Natural killer cell (primary cell): ENCODE data around the gene MARK2. TPM values are rescaled to one million over a fixed set of nuclear protein-coding genes. Genes with fewer than 3 reads are reported as not detected.
A peak's percentile ranks its signal among the peaks of the same experiment; 100 is the strongest.

Source experiments
- ATAC-seq, 3 donors: fragments of 150-1000 bp in 2 of 3; fragments of 200-7000 bp in 1 of 3; cut with Tn5 transposase; 1 replicate in 1 of 3; 2 replicates in 2 of 3; pipeline ENCODE4 v1.10.0; 2021; ENCODE audit warnings: mild to moderate bottlenecking in 2 of 3, moderate library complexity in 2 of 3
- DNase-seq, 2 donors: peaks; one replicate each; pipeline versions ENCODE4 v3.0.0 to v3.0.0-alpha.2; 2013 to 2021; ENCODE audit warnings: mixed read lengths in 1 of 2
- H3K27ac ChIP-seq: one replicate; pipeline ENCODE4 v1.5.1; 2013; ENCODE audit warnings: mild to moderate bottlenecking, low read length
- H3K27me3 ChIP-seq: one replicate; pipeline ENCODE4 v1.6.1; 2013; ENCODE audit warnings: low read length; ENCODE audit not compliant: control insufficient read depth, insufficient read depth
- H3K36me3 ChIP-seq: one replicate; pipeline ENCODE4 v1.6.1; 2013; ENCODE audit warnings: low read length; ENCODE audit not compliant: control insufficient read depth, insufficient read depth
- H3K4me1 ChIP-seq: one replicate; pipeline ENCODE4 v1.6.1; 2013; ENCODE audit warnings: low read length; ENCODE audit not compliant: control insufficient read depth, insufficient read depth
- H3K4me3 ChIP-seq: one replicate; pipeline ENCODE4 v1.5.1; 2013; ENCODE audit warnings: low read length
- H3K9me3 ChIP-seq: one replicate; pipeline ENCODE4 v1.6.1; 2013; ENCODE audit warnings: low read length; ENCODE audit not compliant: control insufficient read depth, insufficient read depth
- H3K27ac Mint-ChIP-seq, 2 donors: one replicate each; pipeline ENCODE4 v1.8.0; 2022; ENCODE audit warnings: mild to moderate bottlenecking in 2 of 2, mixed read lengths in 2 of 2, moderate library complexity in 1 of 2
- H3K27me3 Mint-ChIP-seq, 2 donors: one replicate each; pipeline ENCODE4 v1.8.0; 2022; ENCODE audit warnings: low read depth in 2 of 2, mixed read lengths in 2 of 2
- H3K36me3 Mint-ChIP-seq: one replicate; pipeline ENCODE4 v1.8.0; 2022; ENCODE audit warnings: mixed read lengths
- H3K4me1 Mint-ChIP-seq, 2 donors: one replicate each; pipeline ENCODE4 v1.8.0; 2022; ENCODE audit warnings: mixed read lengths in 2 of 2
- H3K4me3 Mint-ChIP-seq: one replicate; pipeline ENCODE4 v1.8.0; 2022; ENCODE audit warnings: mild to moderate bottlenecking, moderate library complexity, mixed read lengths
- H3K9me3 Mint-ChIP-seq, 2 donors: one replicate each; pipeline ENCODE4 v1.8.0; 2022; ENCODE audit warnings: mixed read lengths in 2 of 2
- WGBS: methylation state at CpG from one replicate; pipeline ENCODE4 v1.1.7; 2013; ENCODE audit warnings: missing lambda C conversion rate; ENCODE audit not compliant: insufficient coverage; 5-methylcytosine and 5-hydroxymethylcytosine counted together
- intact Hi-C: fragments of 100-400 bp; cut with micrococcal nuclease; formaldehyde crosslinking; loops from one replicate; pipeline ENCODE4 v1.14.2; 2022
- total RNA-seq, 4 donors: library from RNA; stranded (reverse); fragments of 120-200 nt in 1 of 4; gene quantifications; one replicate each; pipeline versions ENCODE4 v1.2.3 to v1.2.4, GENCODE V29; 2013 to 2022
- TF ChIP-seq, protein P1 (sequence below): fragments of 200-600 bp; IDR thresholded peaks from one replicate; pipeline ENCODE4 v1.8.0; 2022; ENCODE audit warnings: antibody characterized with exemption

Gene MARK2
- total RNA-seq, 3 donors from 2014 or later (not counting 1 experiment from before 2014, with no cell fraction given): 63.8 to 88.4 (median 80.2) TPM

DNA sequence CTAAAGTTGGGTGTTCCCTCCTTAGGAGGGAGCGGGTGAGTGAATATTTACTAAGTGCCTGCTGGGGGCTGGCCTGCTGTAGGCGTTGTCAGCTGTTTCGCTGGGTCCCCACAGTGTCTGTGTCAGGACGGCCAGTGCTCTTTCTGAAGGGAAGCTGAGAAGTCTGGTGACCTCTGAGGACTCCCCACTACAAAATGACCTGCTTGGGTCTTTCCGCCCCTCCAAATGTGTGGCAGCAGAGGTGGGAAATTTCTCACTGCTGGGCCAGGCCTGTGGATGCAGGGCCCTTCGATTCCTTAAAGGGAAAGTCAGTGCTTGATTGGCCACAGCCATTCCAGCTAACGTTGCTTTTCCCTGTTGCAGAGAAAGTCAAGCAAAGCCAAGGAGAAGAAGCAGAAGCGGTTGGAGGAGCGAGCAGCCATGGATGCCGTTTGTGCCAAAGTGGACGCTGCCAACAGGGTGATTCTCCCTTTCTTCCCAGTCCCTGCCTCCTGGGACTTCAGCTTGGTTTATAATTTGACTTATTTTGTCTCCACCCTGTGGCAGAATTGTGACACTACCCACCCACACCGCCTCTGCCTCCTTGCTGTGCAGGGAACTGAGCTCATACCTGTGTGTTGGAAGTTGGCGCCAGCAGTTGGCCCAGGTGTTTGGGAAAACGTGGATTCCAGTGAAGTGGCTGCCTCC lies 106.7 kb downstream of the MARK2 start:
- 70% methylated on average over 14 of the region's 14 CpGs for WGBS
- Mint-ChIP-seq H3K36me3 (no peaks in the 10 kb centered on the region), H3K9me3 (no peaks in the 10 kb centered on the region), H3K4me1 (peaks cover 9% of the 10 kb centered on the region in 2 donors), H3K4me3 (no peak overlapping the region), H3K27me3 (no peaks in the 10 kb centered on the region), H3K27ac (no peak overlapping the region)
- H3K4me3 ChIP-seq: no peak overlapping the region
- intact Hi-C loops: loop anchor here (1.0 to 5.0 kb wide), 2 partner anchors 108 to 178 kb away; partner anchors contain the start of gene ZFTA
- peak in 2 of 3 donors; percentile 81 to 89 for ATAC-seq
- H3K9me3 ChIP-seq: no peaks in the 10 kb centered on the region
- TF ChIP-seq, protein P1, sequence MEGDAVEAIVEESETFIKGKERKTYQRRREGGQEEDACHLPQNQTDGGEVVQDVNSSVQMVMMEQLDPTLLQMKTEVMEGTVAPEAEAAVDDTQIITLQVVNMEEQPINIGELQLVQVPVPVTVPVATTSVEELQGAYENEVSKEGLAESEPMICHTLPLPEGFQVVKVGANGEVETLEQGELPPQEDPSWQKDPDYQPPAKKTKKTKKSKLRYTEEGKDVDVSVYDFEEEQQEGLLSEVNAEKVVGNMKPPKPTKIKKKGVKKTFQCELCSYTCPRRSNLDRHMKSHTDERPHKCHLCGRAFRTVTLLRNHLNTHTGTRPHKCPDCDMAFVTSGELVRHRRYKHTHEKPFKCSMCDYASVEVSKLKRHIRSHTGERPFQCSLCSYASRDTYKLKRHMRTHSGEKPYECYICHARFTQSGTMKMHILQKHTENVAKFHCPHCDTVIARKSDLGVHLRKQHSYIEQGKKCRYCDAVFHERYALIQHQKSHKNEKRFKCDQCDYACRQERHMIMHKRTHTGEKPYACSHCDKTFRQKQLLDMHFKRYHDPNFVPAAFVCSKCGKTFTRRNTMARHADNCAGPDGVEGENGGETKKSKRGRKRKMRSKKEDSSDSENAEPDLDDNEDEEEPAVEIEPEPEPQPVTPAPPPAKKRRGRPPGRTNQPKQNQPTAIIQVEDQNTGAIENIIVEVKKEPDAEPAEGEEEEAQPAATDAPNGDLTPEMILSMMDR: peak; percentile 57
- no peak overlapping the region for H3K27ac ChIP-seq
- DNase-seq: peak; percentile 30 to 75
- no peaks in the 10 kb centered on the region for H3K27me3 ChIP-seq
- H3K4me1 ChIP-seq: peaks cover 13% of the 10 kb centered on the region
- peaks cover 16% of the 10 kb centered on the region for H3K36me3 ChIP-seq

DNA sequence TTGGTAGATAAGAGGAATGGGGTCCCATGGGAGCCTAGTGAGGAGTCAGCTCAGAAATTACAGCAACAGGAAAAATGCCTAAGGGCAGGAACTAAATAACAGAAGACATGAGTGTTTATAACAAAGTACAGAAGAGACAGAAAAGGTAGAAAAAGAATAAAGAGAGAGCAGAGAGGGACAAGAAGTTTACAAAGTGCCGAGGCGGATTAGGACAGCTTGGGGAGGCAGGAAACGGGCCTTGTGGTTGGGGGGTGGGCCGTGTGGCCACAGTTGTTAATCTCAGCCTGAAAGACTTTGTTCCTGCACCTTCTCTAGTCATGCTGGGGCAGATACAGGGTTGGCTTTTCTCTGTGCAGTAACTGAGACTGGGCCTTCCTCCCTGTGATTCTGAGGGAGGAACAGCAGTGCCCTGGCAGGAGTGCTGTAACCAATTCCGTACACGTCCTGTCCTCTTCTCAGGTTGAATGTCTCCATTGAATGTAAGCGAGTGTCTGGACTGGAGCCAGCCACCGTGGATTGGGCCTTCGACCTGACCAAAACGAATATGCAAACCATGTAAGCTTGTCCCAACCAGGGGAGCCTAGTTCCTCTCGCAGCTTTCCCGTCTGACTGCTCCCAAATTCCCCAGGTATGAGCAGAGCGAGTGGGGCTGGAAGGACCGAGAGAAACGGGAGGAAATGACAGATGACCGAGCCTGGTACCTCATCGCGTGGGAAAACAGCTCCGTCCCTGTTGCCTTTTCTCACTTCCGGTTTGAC lies 113.0 kb downstream of the MARK2 start:
- peaks cover 33 to 54% of the 10 kb centered on the region in 2 donors for H3K4me1 Mint-ChIP-seq
- Histone ChIP-seq H3K27me3 (no peaks in the 10 kb centered on the region), H3K27ac (peak overlapping the region; percentile 82), H3K4me1 (peaks cover 49% of the 10 kb centered on the region), H3K36me3 (peaks cover 37% of the 10 kb centered on the region), H3K4me3 (peak overlapping the region; percentile 1), H3K9me3 (no peaks in the 10 kb centered on the region)
- no peaks in the 10 kb centered on the region for H3K27me3 Mint-ChIP-seq
- 34% methylated on average over 20 of the region's 20 CpGs for WGBS
- H3K9me3 Mint-ChIP-seq: no peaks in the 10 kb centered on the region
- peak overlapping the region; percentile 75 for H3K4me3 Mint-ChIP-seq
- H3K36me3 Mint-ChIP-seq: no peaks in the 10 kb centered on the region
- TF ChIP-seq, protein P1: no peak
- intact Hi-C loops: no loop called here
- DNase-seq: peak; percentile 56 to 58
- peak; percentile 77 to 86 (median 80) for ATAC-seq
- H3K27ac Mint-ChIP-seq: peak overlapping the region; percentile 78 to 84

DNA sequence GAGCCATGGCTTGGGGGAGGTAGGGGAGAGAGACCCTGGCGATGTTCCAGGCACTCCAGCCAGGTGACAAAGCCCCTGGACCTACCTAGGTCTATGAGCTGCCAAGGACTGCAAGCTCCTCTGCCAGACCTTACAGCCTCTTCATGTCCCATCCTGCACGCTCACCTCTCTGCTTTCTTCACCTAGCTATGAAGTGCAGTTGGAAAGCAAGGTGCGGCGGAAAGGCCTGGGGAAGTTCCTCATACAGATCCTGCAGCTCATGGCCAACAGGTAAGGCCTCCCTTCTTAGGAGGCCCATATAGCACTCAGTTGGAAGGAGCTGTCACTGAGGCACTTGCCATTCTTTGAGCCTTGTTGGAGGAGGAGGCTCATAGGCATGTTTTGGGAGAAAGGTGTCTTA lies 113.7 kb downstream of the MARK2 start:
- Mint-ChIP-seq H3K9me3 (no peaks in the 10 kb centered on the region), H3K27ac (peak overlapping the region; percentile 78 to 84), H3K4me3 (peak overlapping the region; percentile 75), H3K4me1 (peaks cover 34 to 55% of the 10 kb centered on the region in 2 donors), H3K27me3 (peaks cover 0 to under 1% of the 10 kb centered on the region in 2 donors), H3K36me3 (no peaks in the 10 kb centered on the region)
- H3K4me1 ChIP-seq: peaks cover 49% of the 10 kb centered on the region
- H3K9me3 ChIP-seq: no peaks in the 10 kb centered on the region
- DNase-seq (no peak), ATAC-seq (no peak)
- TF ChIP-seq, protein P1: no peak
- peak overlapping the region; percentile 82 for H3K27ac ChIP-seq
- intact Hi-C loops: no loop called here
- H3K27me3 ChIP-seq: no peaks in the 10 kb centered on the region
- no peak overlapping the region for H3K4me3 ChIP-seq
- WGBS: 97% methylated on average over 4 of the region's 4 CpGs
- H3K36me3 ChIP-seq: peaks cover 40% of the 10 kb centered on the region
